NCI-H1092 treated with DMSO at 0.1 percent for 48 hours (cell line): ENCODE measurements around the gene EHBP1L1.

Source experiments
- DNase-seq: peaks from one replicate; lab custom pipeline; 2025; lab: John Stamatoyannopoulos, UW

Gene EHBP1L1

GRCh38 chr11:65575568-65576231, at the start of gene EHBP1L1:
Gene EHBP1L1, plus strand, starts transcription at chr11:65576053. Its CDS starts 250 bp downstream, at chr11:65576303.
- no peak for DNase-seq

DNA sequence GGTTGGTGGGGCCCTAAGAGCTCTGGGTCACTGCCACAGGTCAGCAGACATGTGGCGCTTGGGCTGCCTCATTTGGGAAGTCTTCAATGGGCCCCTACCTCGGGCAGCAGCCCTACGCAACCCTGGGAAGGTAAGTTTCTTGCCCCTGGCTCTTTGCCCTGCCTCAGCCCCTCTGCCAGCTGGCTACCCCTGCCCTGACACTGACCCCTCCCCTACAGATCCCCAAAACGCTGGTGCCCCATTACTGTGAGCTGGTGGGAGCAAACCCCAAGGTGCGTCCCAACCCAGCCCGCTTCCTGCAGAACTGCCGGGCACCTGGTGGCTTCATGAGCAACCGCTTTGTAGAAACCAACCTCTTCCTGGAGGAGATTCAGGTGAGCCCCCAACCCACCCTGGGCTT, 49.1 kb upstream of the EHBP1L1 start:
- DNase-seq: no peak

GRCh38 chr11:65528819-65529350, 47.0 kb upstream of the EHBP1L1 start:
- DNase-seq: no peak

GRCh38 chr11:65529475-65530156, 46.2 kb upstream of the EHBP1L1 start:
- no peak for DNase-seq

GRCh38 chr11:65530157-65530496, 45.7 kb upstream of the EHBP1L1 start:
- no peak for DNase-seq

DNA sequence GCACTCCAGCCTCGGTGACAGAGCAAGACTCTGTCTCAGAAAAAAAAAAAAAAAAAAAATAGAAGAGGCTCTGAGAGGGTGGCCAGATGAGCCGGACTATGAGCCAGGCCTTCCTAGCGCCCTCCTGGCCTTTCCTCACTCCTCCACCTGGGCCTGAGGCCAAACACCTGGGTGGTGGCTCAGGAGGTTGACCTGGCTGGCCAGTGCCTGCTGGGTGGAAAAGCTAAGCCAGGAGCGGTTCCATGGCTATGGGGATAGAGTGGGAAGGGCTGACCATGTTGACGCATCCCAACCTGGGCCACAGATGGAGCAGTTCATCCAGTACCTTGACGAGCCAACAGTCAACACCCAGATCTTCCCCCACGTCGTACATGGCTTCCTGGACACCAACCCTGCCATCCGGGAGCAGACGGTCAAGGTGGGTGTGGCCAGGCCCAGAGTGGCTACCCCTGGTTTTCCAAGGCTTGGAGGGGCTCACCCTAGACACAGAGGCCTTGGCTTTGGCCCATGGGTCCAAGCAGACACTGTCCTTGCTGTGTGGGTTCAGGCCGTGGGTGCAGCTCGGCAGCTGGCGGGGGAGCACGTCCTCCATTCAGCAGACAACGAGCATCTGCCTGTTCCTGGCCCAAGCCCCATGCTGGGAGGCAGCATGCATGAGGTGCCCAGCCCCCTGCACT, 43.3 kb upstream of the EHBP1L1 start:
- no peak for DNase-seq

DNA sequence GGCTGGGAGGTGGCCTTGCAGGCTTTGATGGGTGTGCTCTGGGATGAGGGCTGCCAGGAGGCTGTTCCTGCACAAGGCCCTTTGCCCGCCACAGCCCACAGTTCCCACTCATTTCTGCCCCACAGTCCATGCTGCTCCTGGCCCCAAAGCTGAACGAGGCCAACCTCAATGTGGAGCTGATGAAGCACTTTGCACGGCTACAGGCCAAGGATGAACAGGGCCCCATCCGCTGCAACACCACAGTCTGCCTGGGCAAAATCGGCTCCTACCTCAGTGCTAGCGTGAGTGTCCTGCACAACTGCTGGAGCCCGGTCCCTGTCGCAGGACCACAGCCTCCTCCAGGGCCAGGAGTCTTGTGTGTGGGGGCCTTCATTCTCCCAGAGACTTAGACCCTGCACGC, 40.8 kb upstream of the EHBP1L1 start:
- no peak for DNase-seq

- no peak for DNase-seq
Measured at GRCh38 chr11:65536412-65537295, 39.2 kb upstream of the EHBP1L1 start.

DNA sequence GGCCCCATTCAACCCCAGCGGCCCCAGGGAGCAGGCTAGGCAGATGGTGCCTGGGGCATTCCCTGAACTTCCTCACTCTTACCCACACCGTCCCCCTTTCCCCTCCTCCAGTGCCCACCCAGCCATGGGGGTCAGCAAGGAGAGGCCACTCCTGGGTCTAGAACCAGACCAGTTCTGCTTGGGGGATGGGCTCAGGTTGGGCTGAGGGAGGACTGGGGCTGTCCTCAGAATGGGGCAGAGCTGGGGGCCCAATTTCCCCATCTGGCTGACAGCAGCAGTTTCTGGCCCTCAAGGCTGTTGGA, 38.6 kb upstream of the EHBP1L1 start:
- no peak for DNase-seq

- no peak for DNase-seq
Measured at GRCh38 chr11:65537620-65538231, 38.1 kb upstream of the EHBP1L1 start.

DNA sequence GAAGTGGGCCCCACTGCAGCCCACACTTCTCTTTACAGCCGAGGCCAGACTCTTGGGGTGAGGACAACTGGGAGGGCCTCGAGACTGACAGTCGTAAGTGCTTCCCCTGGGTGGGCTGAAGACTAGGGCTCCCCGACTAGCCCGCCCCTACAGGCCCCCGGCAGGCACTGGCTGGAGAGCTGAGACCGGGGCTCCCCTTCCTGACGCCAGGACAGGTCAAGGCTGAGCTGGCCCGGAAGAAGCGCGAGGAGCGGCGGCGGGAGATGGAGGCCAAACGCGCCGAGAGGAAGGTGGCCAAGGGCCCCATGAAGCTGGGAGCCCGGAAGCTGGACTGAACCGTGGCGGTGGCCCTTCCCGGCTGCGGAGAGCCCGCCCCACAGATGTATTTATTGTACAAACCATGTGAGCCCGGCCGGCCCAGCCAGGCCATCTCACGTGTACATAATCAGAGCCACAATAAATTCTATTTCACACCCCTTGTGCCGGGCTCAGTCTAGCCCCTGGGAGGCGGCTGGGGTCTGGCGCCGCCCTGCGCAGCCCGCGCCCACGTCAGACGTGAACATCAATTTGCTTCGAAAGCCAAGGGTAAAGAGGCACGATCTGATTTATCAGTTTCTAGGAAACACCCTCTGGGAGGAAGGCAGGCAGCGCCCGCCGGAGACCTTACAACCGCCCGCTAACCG, 37.5 kb upstream of the EHBP1L1 start:
- DNase-seq: no peak

GRCh38 chr11:65538915-65539743, 36.7 kb upstream of the EHBP1L1 start:
- no peak for DNase-seq

GRCh38 chr11:65539744-65540289, 36.0 kb upstream of the EHBP1L1 start:
- DNase-seq: no peak

GRCh38 chr11:65540290-65541092, 35.4 kb upstream of the EHBP1L1 start:
- DNase-seq: peak; percentile 81

- DNase-seq: no peak
Measured at GRCh38 chr11:65541093-65541982, 34.5 kb upstream of the EHBP1L1 start.

- no peak for DNase-seq
Measured at GRCh38 chr11:65542738-65543390, 33.0 kb upstream of the EHBP1L1 start.

DNA sequence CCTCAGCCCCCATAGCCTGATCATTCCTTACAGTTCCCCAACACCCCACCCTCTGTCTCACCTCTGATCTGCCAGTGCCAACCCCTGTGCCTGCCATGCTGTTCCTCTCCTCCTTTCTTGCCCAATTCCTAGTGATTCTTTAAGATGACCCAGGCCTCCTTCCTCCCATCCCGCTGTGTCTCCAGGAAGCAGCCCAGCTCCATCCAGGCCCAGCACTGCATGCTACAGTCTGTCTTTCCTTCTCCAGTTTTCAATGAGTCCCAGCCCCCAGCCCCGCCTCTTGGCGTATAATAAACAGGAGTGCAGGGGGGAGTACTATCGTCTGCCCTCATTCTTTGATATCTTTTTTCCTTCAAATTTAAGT, 30.0 kb upstream of the EHBP1L1 start:
- no peak for DNase-seq
